ENCODE measurements around the gene ABCG2.

The ABCG2 gene

GRCh38 chr4:88062843-88063242 is 95.6 kb downstream of the ABCG2 start:
- no peaks in the 10 kb centered on the region for H3K4me1 ChIP-seq
- no peaks in the 10 kb centered on the region for H3K36me3 ChIP-seq (ENCODE audit: control insufficient read depth, insufficient read depth, low read length)
- no peak overlapping the region for H3K4me2 ChIP-seq (ENCODE audit: low read length)

GRCh38 chr4:88062311-88062710 is 96.1 kb downstream of the ABCG2 start:
- H3K36me3 ChIP-seq (ENCODE audit: control insufficient read depth, insufficient read depth, low read length): no peaks in the 10 kb centered on the region
- no peaks in the 10 kb centered on the region for H3K9me3 ChIP-seq (ENCODE audit: control insufficient read depth, low read length)
- no peak overlapping the region for H3K4me3 ChIP-seq (ENCODE audit: low read depth, low read length)
- no peaks in the 10 kb centered on the region for H3K79me2 ChIP-seq
- H2AFZ ChIP-seq: no peak overlapping the region
- no peak overlapping the region for H3K4me2 ChIP-seq (ENCODE audit: low read length)
- H3K9ac ChIP-seq: no peak overlapping the region
- H3K27me3 ChIP-seq (ENCODE audit: control insufficient read depth, insufficient read depth, low read length): no peaks in the 10 kb centered on the region
- H3K27ac ChIP-seq: no peak overlapping the region
- TF ChIP-seq CTCF (IDR thresholded peaks at IDR 0.05): no peak
- H3K4me1 ChIP-seq: no peaks in the 10 kb centered on the region

More at GRCh38 chr4:88062843-88063242, 95.6 kb downstream of the ABCG2 start:
- no peak overlapping the region for H2AFZ ChIP-seq
- no peaks in the 10 kb centered on the region for H3K79me2 ChIP-seq
- H3K4me3 ChIP-seq (ENCODE audit: low read depth, low read length): no peak overlapping the region
- no peak overlapping the region for H3K27ac ChIP-seq
- no peaks in the 10 kb centered on the region for H3K27me3 ChIP-seq (ENCODE audit: control insufficient read depth, insufficient read depth, low read length)
- H3K9ac ChIP-seq: no peak overlapping the region
- TF ChIP-seq CTCF (IDR thresholded peaks at IDR 0.05): no peak
- no peaks in the 10 kb centered on the region for H3K9me3 ChIP-seq (ENCODE audit: control insufficient read depth, low read length)

GRCh38 chr4:88060431-88060830 is 98.0 kb downstream of the ABCG2 start:
- no peaks in the 10 kb centered on the region for H3K79me2 ChIP-seq
- H3K9ac ChIP-seq: no peak overlapping the region
- H2AFZ ChIP-seq: no peak overlapping the region
- H3K27ac ChIP-seq: no peak overlapping the region
- no peaks in the 10 kb centered on the region for H3K4me1 ChIP-seq
- no peaks in the 10 kb centered on the region for H3K27me3 ChIP-seq (ENCODE audit: control insufficient read depth, insufficient read depth, low read length)
- no peak overlapping the region for H3K4me3 ChIP-seq (ENCODE audit: low read depth, low read length)
- H3K36me3 ChIP-seq (ENCODE audit: control insufficient read depth, insufficient read depth, low read length): no peaks in the 10 kb centered on the region
- no peak overlapping the region for H3K4me2 ChIP-seq (ENCODE audit: low read length)
- TF ChIP-seq CTCF (IDR thresholded peaks at IDR 0.05): no peak
- H3K9me3 ChIP-seq (ENCODE audit: control insufficient read depth, low read length): no peaks in the 10 kb centered on the region

GRCh38 chr4:88059766-88060165 is 98.7 kb downstream of the ABCG2 start:
- H3K4me3 ChIP-seq (ENCODE audit: low read depth, low read length): no peak overlapping the region
- H3K36me3 ChIP-seq (ENCODE audit: control insufficient read depth, insufficient read depth, low read length): no peaks in the 10 kb centered on the region

More at GRCh38 chr4:88059766-88060165, 98.7 kb downstream of the ABCG2 start:
- Histone ChIP-seq H3K9ac (no peak overlapping the region), H3K79me2 (no peaks in the 10 kb centered on the region), H2AFZ (no peak overlapping the region), H3K4me2 (ENCODE audit: low read length) (no peak overlapping the region), H3K4me1 (no peaks in the 10 kb centered on the region), H3K27me3 (ENCODE audit: control insufficient read depth, insufficient read depth, low read length) (no peaks in the 10 kb centered on the region), H3K9me3 (ENCODE audit: control insufficient read depth, low read length) (no peaks in the 10 kb centered on the region), H3K27ac (no peak overlapping the region)
- no peak for TF ChIP-seq CTCF (IDR thresholded peaks at IDR 0.05)

Data from parathyroid adenoma (tissue), 2 donors.